HL-60/S4 treated with phorbol 12-myristate 13-acetate at 8.2 ng/mL for 4 days and 3 days (cell line): Measurements from ENCODE around the gene KBTBD7.

Source experiments
- in situ Hi-C: fragments of 300-500 bp; cut with MboI; formaldehyde crosslinking; loops from 2 replicates; pipeline ENCODE4 v1.15.0; 2022; ENCODE audit warnings: low sequenced_read_pairs

Gene KBTBD7

GRCh38 chr13:41193919-41194824 is at the start of gene KBTBD7:
KBTBD7 (minus strand) TSS chr13:41194569; CDS start chr13:41194257, 312 bp downstream.
- in situ Hi-C loops: no loop called here

DNA sequence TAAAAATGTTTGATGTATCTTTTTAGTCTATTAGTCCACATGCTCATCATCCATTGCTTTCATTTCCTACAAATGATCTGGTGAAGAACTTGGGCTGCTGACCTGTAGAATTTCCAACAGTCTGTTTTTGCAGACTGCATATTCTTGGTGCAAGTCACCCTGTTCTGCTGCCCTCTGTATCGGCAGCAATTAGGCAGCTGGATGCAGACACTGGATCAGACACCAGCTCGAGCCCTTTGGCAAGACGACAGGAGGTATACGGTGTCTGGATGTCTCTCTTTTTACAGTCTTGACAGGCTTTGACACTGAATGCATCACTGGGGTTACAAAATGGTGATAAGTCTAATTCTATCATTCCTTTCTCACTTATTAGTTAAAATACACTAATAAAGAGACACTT is 47.3 kb upstream of the KBTBD7 start:
- in situ Hi-C loops: no loop called here

- in situ Hi-C loops: no loop called here
Measured at GRCh38 chr13:41236369-41236768, 42.0 kb upstream of the KBTBD7 start.

DNA sequence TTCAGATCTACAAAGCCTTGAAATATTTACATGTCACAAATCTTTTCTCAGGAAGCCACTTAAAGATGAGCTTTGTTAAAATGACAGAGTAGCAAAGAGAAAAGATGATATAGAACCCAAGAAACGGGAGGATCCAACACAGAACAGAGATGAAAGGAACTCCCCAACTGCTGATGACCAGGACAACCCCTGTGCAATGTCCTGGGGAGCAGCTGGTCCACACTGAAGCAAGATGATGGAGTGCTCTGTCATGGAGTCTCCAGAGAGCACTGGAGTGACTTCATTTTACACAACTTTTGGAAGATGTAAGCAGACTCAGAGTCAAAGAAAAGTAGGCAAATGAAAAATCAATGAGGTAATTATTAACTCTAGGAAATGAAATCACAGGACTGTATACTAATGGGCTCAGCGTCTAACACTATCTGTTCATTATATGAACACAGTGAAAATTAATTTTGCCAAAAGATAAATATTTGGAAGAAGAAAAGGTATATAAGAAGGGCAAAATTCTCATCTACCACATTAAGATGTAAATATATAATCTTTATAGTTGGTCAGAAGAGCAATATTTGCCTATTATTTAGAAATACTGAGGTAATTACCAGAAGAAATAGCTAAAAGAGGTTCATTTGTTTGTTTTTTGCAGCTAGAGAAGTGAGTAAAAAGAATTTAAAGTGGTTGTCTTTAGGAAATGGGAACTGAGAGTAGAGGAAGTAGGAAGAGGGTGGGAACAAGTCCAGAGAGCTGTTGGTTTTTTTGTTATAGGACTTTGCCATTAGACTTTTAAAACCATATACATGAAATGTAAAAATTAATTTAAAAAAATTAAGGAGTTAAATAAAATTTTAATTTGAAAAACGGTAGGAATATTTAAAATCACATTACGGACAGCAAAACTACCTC is 38.5 kb upstream of the KBTBD7 start:
- in situ Hi-C loops: no loop called here

GRCh38 chr13:41231786-41232185 is 37.4 kb upstream of the KBTBD7 start:
- in situ Hi-C loops: no loop called here

GRCh38 chr13:41231025-41231677 is 36.8 kb upstream of the KBTBD7 start:
- in situ Hi-C loops: no loop called here

- in situ Hi-C loops: no loop called here
Measured at GRCh38 chr13:41229356-41229755, 35.0 kb upstream of the KBTBD7 start.

DNA sequence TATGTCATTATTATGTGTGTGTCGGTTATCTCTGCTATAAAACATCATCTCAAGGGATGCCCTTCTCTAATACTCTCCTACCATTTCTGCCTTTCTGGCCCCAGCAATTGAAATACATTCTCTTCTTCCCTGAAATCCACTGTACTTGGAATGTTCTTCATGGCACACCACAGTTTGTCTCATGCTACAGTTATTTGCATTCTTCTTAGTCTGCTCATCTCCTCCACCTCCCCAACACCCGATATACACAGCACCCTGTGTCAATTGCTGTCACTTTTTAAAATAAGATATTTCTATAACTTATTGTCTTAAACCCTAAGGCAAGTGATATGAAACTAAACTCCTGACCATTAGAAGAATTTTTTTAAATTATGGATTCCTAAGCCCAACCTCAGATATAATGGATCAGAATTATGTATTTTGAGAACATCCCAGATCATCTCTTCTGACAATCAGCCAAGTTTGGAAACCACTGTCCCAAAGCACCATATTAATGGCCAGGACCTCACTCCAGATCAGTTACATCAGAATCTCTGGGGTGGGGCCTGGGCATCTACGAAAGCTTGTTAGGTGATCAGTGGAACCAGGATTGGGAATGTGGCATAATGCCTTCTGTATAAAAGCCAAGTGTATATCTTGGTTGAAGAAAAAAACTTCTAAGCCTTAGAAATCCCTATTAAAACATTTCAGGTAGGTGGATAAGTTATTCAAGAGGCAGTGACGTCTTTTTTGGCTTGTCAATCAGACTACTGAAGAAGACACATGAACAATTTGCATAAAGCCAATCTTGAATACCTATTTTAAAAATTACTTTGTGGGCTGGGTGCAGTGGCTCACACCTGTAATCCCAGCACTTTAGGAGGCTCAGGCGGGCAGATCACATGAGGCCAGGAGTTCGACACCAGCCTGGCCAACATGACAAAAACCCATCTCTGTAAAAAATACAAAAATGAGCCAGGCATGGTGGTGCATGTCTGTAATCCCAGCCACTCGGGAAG is 30.0 kb upstream of the KBTBD7 start:
- in situ Hi-C loops: no loop called here

GRCh38 chr13:41222259-41222852 is 28.0 kb upstream of the KBTBD7 start:
- in situ Hi-C loops: no loop called here

DNA sequence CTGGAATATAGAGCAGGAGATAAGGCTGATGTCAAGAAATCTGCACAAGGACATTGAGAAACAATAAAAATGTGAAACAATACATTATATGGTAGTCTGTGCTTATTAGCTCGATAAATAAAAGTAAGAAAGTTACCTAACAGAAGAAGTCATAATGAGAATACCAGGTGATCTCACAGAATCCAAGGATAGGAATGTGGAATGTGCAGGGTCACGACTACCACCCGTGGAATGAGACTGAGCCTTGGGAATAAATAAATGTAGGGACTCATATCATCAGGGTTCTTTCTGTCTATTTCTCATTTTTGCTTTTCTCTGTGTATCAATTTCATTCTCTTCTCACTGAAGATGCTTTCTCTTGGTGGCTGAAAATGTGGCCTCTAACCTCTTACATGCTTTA is 26.0 kb upstream of the KBTBD7 start:
- in situ Hi-C loops: no loop called here

DNA sequence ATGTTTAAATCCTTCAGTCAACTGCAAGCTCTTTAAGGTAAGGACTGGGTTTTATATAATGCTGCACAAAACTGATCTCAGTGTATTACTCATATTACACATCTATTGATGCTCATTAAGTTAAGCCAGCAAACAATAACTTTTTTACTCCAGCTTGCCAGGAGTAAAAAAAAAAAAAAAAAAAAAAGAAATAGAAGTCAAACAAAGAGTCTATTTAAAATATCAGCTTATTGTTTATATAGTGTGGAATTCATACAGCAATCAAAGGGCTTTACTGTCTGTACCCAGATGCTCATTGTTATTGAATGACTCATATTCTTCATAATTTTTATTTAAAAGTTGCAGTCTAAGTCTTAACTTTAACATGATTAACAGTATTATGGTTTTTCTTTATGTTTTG is 21.8 kb upstream of the KBTBD7 start:
- in situ Hi-C loops: no loop called here

- in situ Hi-C loops: no loop called here
Measured at GRCh38 chr13:41213919-41214318, 19.6 kb upstream of the KBTBD7 start.

DNA sequence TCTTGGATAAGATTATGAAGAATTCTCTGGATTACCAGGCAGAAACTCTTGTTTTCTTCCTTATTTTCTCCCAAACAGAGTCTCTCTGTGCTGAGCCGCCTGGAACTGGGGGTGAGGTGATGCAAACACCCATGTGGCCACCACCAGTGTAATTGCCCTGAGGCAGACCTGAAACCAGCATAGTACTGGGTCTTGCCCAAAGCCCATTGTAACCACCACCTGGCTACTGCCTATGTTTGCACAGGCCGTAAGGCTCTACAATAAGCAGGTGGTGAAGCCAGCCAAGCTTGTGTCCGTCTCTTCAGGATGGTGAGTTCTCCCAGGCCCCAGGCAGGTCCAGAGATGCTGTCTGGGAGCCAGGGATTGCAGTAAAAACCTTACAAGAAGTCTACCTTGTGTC is 18.9 kb upstream of the KBTBD7 start:
- in situ Hi-C loops: no loop called here

- in situ Hi-C loops: no loop called here
Measured at GRCh38 chr13:41212881-41213280, 18.5 kb upstream of the KBTBD7 start.

- in situ Hi-C loops: no loop called here
Measured at GRCh38 chr13:41211062-41211461, 16.7 kb upstream of the KBTBD7 start.

DNA sequence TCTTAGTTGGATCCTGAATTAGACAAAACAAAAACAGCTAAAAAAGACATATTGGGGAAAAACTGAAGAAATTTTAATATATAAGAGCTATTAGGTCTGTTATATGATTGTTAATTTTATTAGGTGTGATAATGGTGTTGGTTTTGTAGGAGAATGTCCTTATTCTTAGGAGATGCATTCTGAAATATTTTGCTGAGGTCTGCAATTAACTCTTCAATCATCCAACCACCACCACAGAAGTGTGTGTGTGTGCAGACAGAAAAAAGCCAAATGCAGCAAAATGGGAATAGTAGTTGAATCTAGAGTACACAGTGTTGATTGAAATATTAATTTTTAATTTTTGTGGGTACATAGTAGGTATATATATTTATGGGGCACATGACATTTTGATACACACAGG is 12.1 kb upstream of the KBTBD7 start:
- in situ Hi-C loops: no loop called here

GRCh38 chr13:41203810-41204209 is 9.4 kb upstream of the KBTBD7 start:
- in situ Hi-C loops: no loop called here

DNA sequence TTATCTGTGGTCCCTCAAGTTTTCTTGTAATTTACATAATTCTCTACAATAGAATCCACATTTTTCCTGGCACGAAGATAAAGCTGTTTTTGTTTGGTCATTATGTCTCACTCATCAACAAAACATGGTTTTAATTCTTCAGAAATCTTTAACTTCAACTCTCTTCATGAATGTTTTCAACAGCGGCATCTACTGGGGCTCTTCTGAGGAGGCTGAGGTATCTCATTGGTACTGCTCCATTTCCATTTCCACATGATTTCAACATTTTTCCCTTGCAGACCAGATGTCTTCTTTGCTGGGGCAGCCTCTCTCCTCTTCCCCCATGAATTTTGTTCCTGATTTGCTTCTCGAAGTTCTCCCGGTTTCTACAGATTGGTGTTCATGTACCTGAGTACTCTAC is 5.8 kb upstream of the KBTBD7 start:
- in situ Hi-C loops: no loop called here

GRCh38 chr13:41199526-41199925 is 5.2 kb upstream of the KBTBD7 start:
- in situ Hi-C loops: no loop called here

DNA sequence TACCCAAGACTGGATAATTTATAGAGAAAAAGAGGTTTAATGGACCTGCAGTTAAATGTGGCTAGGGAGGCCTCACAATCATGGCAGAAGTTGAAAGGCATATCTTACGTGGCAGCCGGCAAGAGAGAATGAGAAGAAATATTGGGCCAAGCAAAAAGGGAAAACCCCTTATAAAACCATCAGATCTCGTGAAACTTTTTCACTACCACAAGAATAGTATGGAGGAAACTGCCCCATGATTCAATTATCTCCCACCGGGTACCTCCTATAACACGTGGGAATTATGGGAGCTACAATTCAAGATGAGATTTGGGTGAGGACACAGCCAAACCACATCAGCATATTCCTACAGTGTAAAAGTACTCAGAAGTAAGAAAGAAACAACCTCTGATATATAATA is 4.7 kb upstream of the KBTBD7 start:
- in situ Hi-C loops: no loop called here
